PC-9 (cell line): Measurements from ENCODE around the gene TUBGCP6. TPM values are rescaled to one million over a fixed set of nuclear protein-coding genes. Genes with fewer than 3 reads are reported as not detected.
A peak's percentile ranks its signal among the peaks of the same experiment; 100 is the strongest.

ENCODE experiments used
- BruUV-seq: library from RNA; stranded (reverse); fragments of 400-500 nt; replicated peaks from 2 replicates; lab custom pipeline; 2021; lab: Mats Ljungman, UMichigan
- CTCF ChIA-PET: fragments of 300-600 bp; sonication (Branson Sonifier 250); formaldehyde crosslinking; loops from one replicate; lab custom pipeline; 2022; ENCODE audit warnings: antibody characterized with exemption; lab: Charles Lee
- POLR2A ChIA-PET: fragments of 300-600 bp; sonication (Branson Sonifier 250); formaldehyde crosslinking; loops from one replicate; lab custom pipeline; 2022; ENCODE audit warnings: antibody characterized with exemption; ENCODE audit not compliant: unreplicated experiment; lab: Charles Lee
- DNase-seq, 2 experiments: peaks; one replicate each; pipeline versions ENCODE4 v3.0.0 to v3.0.0-alpha.2; 2015 to 2022; ENCODE audit warnings: mixed read lengths in 1 of 2
- H2AFZ ChIP-seq: fragments of 200-600 bp; sonication (generic); 2 replicates; pipeline ENCODE4 v1.8.1; 2017; ENCODE audit warnings: antibody characterized with exemption
- H3F3A ChIP-seq: fragments of 200-600 bp; sonication (generic); 2 replicates; pipeline ENCODE4 v1.8.1; 2017; ENCODE audit warnings: antibody characterized with exemption, mild to moderate bottlenecking, low read depth; ENCODE audit not compliant: insufficient read depth
- H3K27ac ChIP-seq: fragments of 200-600 bp; sonication (generic); 2 replicates; pipeline ENCODE4 v1.6.1; 2016; ENCODE audit warnings: mixed run types
- H3K27me3 ChIP-seq: fragments of 200-600 bp; sonication (generic); 2 replicates; pipeline ENCODE4 v1.6.1; 2016; ENCODE audit warnings: low read depth, mixed run types; ENCODE audit not compliant: insufficient read depth
- H3K36me3 ChIP-seq: fragments of 200-600 bp; sonication (generic); 2 replicates; pipeline ENCODE4 v1.6.1; 2016; ENCODE audit warnings: low read depth, mixed run types
- H3K4me1 ChIP-seq: fragments of 200-600 bp; sonication (generic); replicated peaks from 2 replicates; pipeline ENCODE4 v1.6.1; 2016; ENCODE audit warnings: mixed run types; ENCODE audit not compliant: insufficient read depth
- H3K4me2 ChIP-seq: fragments of 200-600 bp; sonication (generic); 2 replicates; pipeline ENCODE4 v1.6.1; 2017; ENCODE audit warnings: mixed run types
- H3K4me3 ChIP-seq: fragments of 200-600 bp; sonication (generic); 2 replicates; pipeline ENCODE4 v1.6.1; 2016; ENCODE audit warnings: mixed run types
- H3K79me2 ChIP-seq: fragments of 200-600 bp; sonication (generic); 2 replicates; pipeline ENCODE4 v1.6.1; 2017; ENCODE audit warnings: low read depth, mixed run types
- H3K9me2 ChIP-seq: fragments of 200-600 bp; sonication (generic); 2 replicates; pipeline ENCODE4 v1.8.1; 2017; ENCODE audit warnings: mild to moderate bottlenecking; ENCODE audit not compliant: insufficient read depth
- H3K9me3 ChIP-seq: fragments of 200-600 bp; sonication (generic); 2 replicates; pipeline ENCODE4 v1.8.1; 2016; ENCODE audit warnings: low read depth; ENCODE audit not compliant: insufficient read depth
- H4K20me1 ChIP-seq: fragments of 200-600 bp; sonication (generic); 2 replicates; pipeline ENCODE4 v1.8.1; 2017; ENCODE audit not compliant: insufficient read depth
- CTCF ChIP-seq: fragments of 200-600 bp; sonication (generic); conservative IDR thresholded peaks from 2 replicates; pipeline ENCODE4 v1.6.1; 2017; ENCODE audit warnings: mixed run types, antibody characterized with exemption, mild to moderate bottlenecking, moderate library complexity
- EZH2 ChIP-seq: fragments of 200-600 bp; sonication (generic); IDR thresholded peaks from 2 replicates; pipeline ENCODE4 v1.8.0; 2017; ENCODE audit warnings: antibody characterized with exemption, low read depth
- intact Hi-C: fragments of 100-400 bp; cut with micrococcal nuclease; formaldehyde crosslinking; loops from one replicate; pipeline ENCODE4 v1.10.0; 2022; ENCODE audit not compliant: unreplicated experiment
- total RNA-seq: library from RNA; stranded (reverse); gene quantifications from 2 replicates; pipeline ENCODE4 v1.2.3, GENCODE V29; 2021

The TUBGCP6 gene
- total RNA-seq, 1 experiment from 2014 or later = 31.3 TPM

- H3F3A ChIP-seq = peaks cover 56% of the 10 kb centered on the region
- H3K4me1 ChIP-seq = peaks cover 14% of the 10 kb centered on the region
- ChIA-PET POLR2A (interaction anchor here (0.5 to 0.7 kb wide), 2 partner anchors 288 to 292 kb away, joined by 4 read pairs; no protein-coding TSS in a partner anchor), CTCF (no interaction called here)
- BruUV-seq = no TSS peak
- no peak for DNase-seq
- no peaks in the 10 kb centered on the region for H3K9me3 ChIP-seq
- intact Hi-C loops = loop anchor here (1.0 to 5.0 kb wide), 3 partner anchors 75 to 371 kb away; partner anchors contain the start of gene DENND6B
- H3K27me3 ChIP-seq = no peaks in the 10 kb centered on the region
- peak overlapping the region; percentile 84 for H3K4me3 ChIP-seq
- H4K20me1 ChIP-seq = peaks cover 33% of the 10 kb centered on the region
- H3K79me2 ChIP-seq = peaks cover 30% of the 10 kb centered on the region
- no peaks in the 10 kb centered on the region for H3K9me2 ChIP-seq
- 0 out of 2 replicates have a peak, but pooled peaks cover 19% of the 10 kb centered on the region for H3K36me3 ChIP-seq
- peak overlapping the region; percentile 92 for H3K4me2 ChIP-seq
- H3K27ac ChIP-seq = no peak overlapping the region
- no peak for TF ChIP-seq CTCF
- no peak overlapping the region for H2AFZ ChIP-seq
These were observed 6.8 kb upstream of the TUBGCP6 start for GRCh38 chr22:50251477-50252081.

- Histone ChIP-seq H3K27me3 (no peaks in the 10 kb centered on the region), H3K4me2 (peak within 1 kb of the TSS; percentile 92), H3K4me1 (peaks cover 22% of the 10 kb centered on the region), H2AFZ (peak within 1 kb of the TSS; percentile 84), H3K27ac (peak within 1 kb of the TSS; percentile 37), H3K9me3 (no peaks in the 10 kb centered on the region), H3K36me3 (0 out of 2 replicates have a peak, but pooled peaks cover 18% of the 10 kb centered on the region), H4K20me1 (peaks cover 38% of the 10 kb centered on the region), H3K4me3 (peak within 1 kb of the TSS; percentile 84), H3K79me2 (peaks cover 38% of the 10 kb centered on the region), H3K9me2 (no peaks in the 10 kb centered on the region), H3F3A (peaks cover 63% of the 10 kb centered on the region)
- CTCF ChIA-PET = interaction anchor here (0.6 to 0.7 kb wide), 2 partner anchors 324 to 370 kb away, joined by 3 to 12 read pairs; no protein-coding TSS in a partner anchor
- intact Hi-C loops = loop anchor here (5.0 kb wide), 1 partner anchor 371 kb away; no protein-coding TSS in a partner anchor
- TSS peak; percentile 21 for BruUV-seq
- TF ChIP-seq EZH2 (no peak), CTCF (0 out of 2 replicates have a peak, but pooled peaks have one; percentile 19)
- POLR2A ChIA-PET = interaction anchor here (0.5 to 0.7 kb wide), 3 partner anchors 53 to 291 kb away, joined by 3 to 4 read pairs (median 4); no protein-coding TSS in a partner anchor
- peak; percentile 72 to 83 for DNase-seq
These were observed 6.0 kb upstream of the TUBGCP6 start, which contains the start of gene HDAC10 for GRCh38 chr22:50250555-50251476. TSS of gene HDAC10 (minus strand) at chr22:50251265. CDS start at chr22:50251032, 233 bp downstream.

- H3K36me3 ChIP-seq = 0 out of 2 replicates have a peak, but pooled peaks cover 18% of the 10 kb centered on the region
- no peaks in the 10 kb centered on the region for H3K27me3 ChIP-seq
- peaks cover 41% of the 10 kb centered on the region for H3K79me2 ChIP-seq
- TF ChIP-seq EZH2 (no peak), CTCF (no peak)
- BruUV-seq = no TSS peak
- intact Hi-C loops = loop anchor here (5.0 kb wide), 1 partner anchor 372 kb away; no protein-coding TSS in a partner anchor
- no peak for DNase-seq
- H3K4me3 ChIP-seq = peak overlapping the region; percentile 84
- no peaks in the 10 kb centered on the region for H3K9me3 ChIP-seq
- peaks cover 26% of the 10 kb centered on the region for H3K4me1 ChIP-seq
- no peak overlapping the region for H3K27ac ChIP-seq
- H3K4me2 ChIP-seq = peak overlapping the region; percentile 92
- peaks cover 69% of the 10 kb centered on the region for H3F3A ChIP-seq
- H4K20me1 ChIP-seq = peaks cover 42% of the 10 kb centered on the region
- POLR2A ChIA-PET = no interaction called here
- no peaks in the 10 kb centered on the region for H3K9me2 ChIP-seq
- CTCF ChIA-PET = interaction anchor here (0.6 to 0.7 kb wide), 2 partner anchors 323 to 371 kb away, joined by 3 to 12 read pairs; no protein-coding TSS in a partner anchor
- H2AFZ ChIP-seq = no peak overlapping the region; the same call in 1 of the 2 replicates
These were observed 5.4 kb upstream of the TUBGCP6 start for GRCh38 chr22:50250249-50250554.
